H9 (cell line): ENCODE data around the gene CASP10. TPM values are rescaled to one million over a fixed set of nuclear protein-coding genes. Genes with fewer than 3 reads are reported as not detected.
A peak's percentile ranks its signal among the peaks of the same experiment; 100 is the strongest.

Source experiments
- DNase-seq: peaks from one replicate; pipeline ENCODE4 v3.0.0-alpha.2; 2017
- H2AFZ ChIP-seq: one replicate; pipeline ENCODE4 v1.6.1; 2013; ENCODE audit warnings: mild to moderate bottlenecking, low read length, control low read depth, moderate library complexity
- H2AK5ac ChIP-seq: 2 replicates; pipeline ENCODE4 v1.6.1; 2013; ENCODE audit warnings: low read length, control low read depth, mixed read lengths; ENCODE audit not compliant: insufficient read length
- H2BK120ac ChIP-seq: one replicate; pipeline ENCODE4 v1.6.1; 2013; ENCODE audit warnings: low read depth, mild to moderate bottlenecking, low read length, control low read depth, inconsistent platforms; ENCODE audit not compliant: poor library complexity, severe bottlenecking
- H2BK12ac ChIP-seq: 2 replicates; pipeline ENCODE4 v1.6.1; 2013; ENCODE audit warnings: low read length, control low read depth, mixed read lengths, low read depth; ENCODE audit not compliant: insufficient read length
- H2BK15ac ChIP-seq: 2 replicates; pipeline ENCODE4 v1.6.1; 2013; ENCODE audit warnings: low read depth, low read length, control low read depth
- H2BK20ac ChIP-seq: one replicate; pipeline ENCODE4 v1.6.1; 2013; ENCODE audit warnings: low read depth, mild to moderate bottlenecking, low read length, control low read depth, inconsistent platforms; ENCODE audit not compliant: poor library complexity, severe bottlenecking
- H2BK5ac ChIP-seq: 2 replicates; pipeline ENCODE4 v1.6.1; 2013; ENCODE audit warnings: low read length, control low read depth, mixed read lengths; ENCODE audit not compliant: insufficient read length
- H3K14ac ChIP-seq: 2 replicates; pipeline ENCODE4 v1.6.1; 2013; ENCODE audit warnings: low read length, control low read depth; ENCODE audit not compliant: insufficient read depth
- H3K18ac ChIP-seq: 2 replicates; pipeline ENCODE4 v1.6.1; 2013; ENCODE audit warnings: low read depth, mild to moderate bottlenecking, mixed read lengths, low read length, control low read depth; ENCODE audit not compliant: insufficient read length
- H3K23ac ChIP-seq: 2 replicates; pipeline ENCODE4 v1.6.1; 2013; ENCODE audit warnings: low read length, control low read depth, mixed read lengths, low read depth; ENCODE audit not compliant: insufficient read length
- H3K23me2 ChIP-seq: 2 replicates; pipeline ENCODE4 v1.6.1; 2013; ENCODE audit warnings: low read depth, mild to moderate bottlenecking, mixed read lengths, low read length, control low read depth; ENCODE audit not compliant: insufficient read length, poor library complexity, severe bottlenecking
- H3K27ac ChIP-seq: 2 replicates; pipeline ENCODE4 v1.5.1; 2013; ENCODE audit warnings: low read length, control low read depth, mixed read lengths, low read depth; ENCODE audit not compliant: insufficient read length
- H3K27me3 ChIP-seq: 2 replicates; pipeline ENCODE4 v1.6.1; 2013; ENCODE audit warnings: low read length, control low read depth, inconsistent platforms; ENCODE audit not compliant: insufficient read depth
- H3K4ac ChIP-seq: 2 replicates; pipeline ENCODE4 v1.6.1; 2013; ENCODE audit warnings: low read depth, mild to moderate bottlenecking, control low read depth, inconsistent platforms, low read length, moderate library complexity
- H3K4me1 ChIP-seq: 2 replicates; pipeline ENCODE4 v1.6.1; 2013; ENCODE audit warnings: low read length, control low read depth, inconsistent platforms; ENCODE audit not compliant: insufficient read depth
- H3K4me2 ChIP-seq: 2 replicates; pipeline ENCODE4 v1.6.1; 2013; ENCODE audit warnings: low read length, control low read depth, mixed read lengths; ENCODE audit not compliant: insufficient read length, insufficient read depth
- H3K56ac ChIP-seq: 2 replicates; pipeline ENCODE4 v1.6.1; 2013; ENCODE audit warnings: low read depth, mild to moderate bottlenecking, mixed read lengths, low read length, control low read depth; ENCODE audit not compliant: insufficient read length
- H3K79me1 ChIP-seq: 2 replicates; pipeline ENCODE4 v1.6.1; 2013; ENCODE audit warnings: low read depth, mild to moderate bottlenecking, moderate library complexity, low read length, control low read depth, inconsistent platforms; ENCODE audit not compliant: insufficient read depth, poor library complexity, severe bottlenecking
- H3K79me2 ChIP-seq: 2 replicates; pipeline ENCODE4 v1.6.1; 2013; ENCODE audit warnings: low read length, control low read depth, inconsistent platforms; ENCODE audit not compliant: insufficient read depth
- H3K9ac ChIP-seq: 2 replicates; pipeline ENCODE4 v1.6.1; 2013; ENCODE audit warnings: low read length, control low read depth, mixed read lengths; ENCODE audit not compliant: insufficient read length; ENCODE audit errors: extremely low read depth
- H3K9me3 ChIP-seq: one replicate; pipeline ENCODE4 v1.6.1; 2013; ENCODE audit warnings: low read depth, low read length, inconsistent platforms; ENCODE audit not compliant: control insufficient read depth
- H3T11ph ChIP-seq: one replicate; pipeline ENCODE4 v1.6.1; 2013; ENCODE audit warnings: mild to moderate bottlenecking, low read length, control low read depth, inconsistent platforms
- H4K20me1 ChIP-seq: one replicate; pipeline ENCODE4 v1.6.1; 2013; ENCODE audit not compliant: control insufficient read depth, insufficient read length, insufficient read depth
- H4K5ac ChIP-seq: 2 replicates; pipeline ENCODE4 v1.6.1; 2013; ENCODE audit warnings: low read depth, mild to moderate bottlenecking, mixed read lengths, low read length, control low read depth; ENCODE audit not compliant: insufficient read length
- H4K8ac ChIP-seq: replicated peaks from 2 replicates; pipeline ENCODE4 v1.6.1; 2013; ENCODE audit warnings: low read length, control low read depth, mixed read lengths, low read depth; ENCODE audit not compliant: insufficient read length
- H4K91ac ChIP-seq: 2 replicates; pipeline ENCODE4 v1.6.1; 2013; ENCODE audit warnings: low read depth, mild to moderate bottlenecking, moderate library complexity, mixed read lengths, low read length, control low read depth; ENCODE audit not compliant: insufficient read length
- H3K27ac Mint-ChIP-seq, 3 experiments: 2 replicates in 2 of 3; 3 replicates in 1 of 3; pipeline ENCODE4 v1.8.0; 2020 to 2021; ENCODE audit warnings: mixed read lengths in 3 of 3, mild to moderate bottlenecking in 1 of 3, moderate library complexity in 1 of 3
- H3K27me3 Mint-ChIP-seq: 2 replicates; pipeline ENCODE4 v1.8.0; 2021; ENCODE audit warnings: low read depth, mild to moderate bottlenecking, moderate library complexity, mixed read lengths
- H3K36me3 Mint-ChIP-seq, 3 experiments: 2 replicates in 2 of 3; 3 replicates in 1 of 3; pipeline ENCODE4 v1.8.0; 2020 to 2021; ENCODE audit warnings: low read depth in 3 of 3, mixed read lengths in 3 of 3; ENCODE audit not compliant: insufficient read depth in 1 of 3
- H3K4me1 Mint-ChIP-seq, 2 experiments: 2 replicates each; pipeline ENCODE4 v1.8.0; 2020; ENCODE audit warnings: mixed read lengths in 2 of 2
- H3K4me3 Mint-ChIP-seq, 2 experiments: 2 replicates in 1 of 2; 3 replicates in 1 of 2; pipeline ENCODE4 v1.8.0; 2020 to 2021; ENCODE audit warnings: mild to moderate bottlenecking in 2 of 2, mixed read lengths in 2 of 2, moderate library complexity in 1 of 2
- H3K9me3 Mint-ChIP-seq, 2 experiments: 2 replicates in 1 of 2; 3 replicates in 1 of 2; pipeline ENCODE4 v1.8.0; 2020; ENCODE audit warnings: mild to moderate bottlenecking in 2 of 2, mixed read lengths in 2 of 2, moderate library complexity in 1 of 2
- CTCF ChIP-seq: fragments of 200-600 bp; sonication (generic); conservative IDR thresholded peaks from 3 replicates; pipeline ENCODE4 v1.8.0; 2021; ENCODE audit warnings: antibody characterized with exemption, mild to moderate bottlenecking
- WGBS: extraction: QIAGEN DNeasy Blood & Tissue Kit; methylation state at CpG from one replicate; pipeline ENCODE4 v1.1.7; 2013; ENCODE audit warnings: missing lambda C conversion rate, low lambda C conversion rate, mixed read lengths; ENCODE audit not compliant: insufficient read length; ENCODE audit errors: extremely low coverage; 5-methylcytosine and 5-hydroxymethylcytosine counted together
- total RNA-seq: library from RNA; stranded (reverse); gene quantifications from 2 replicates; pipeline ENCODE4 v1.2.1, GENCODE V29; 2021

The CASP10 gene
- total RNA-seq, 1 experiment from 2014 or later = 2.7 TPM

GRCh38 chr2:201188449-201188848 lies 5.5 kb downstream of the CASP10 start:
- Histone ChIP-seq H3K9me3 (no peaks in the 10 kb centered on the region), H3K18ac (no peak overlapping the region), H2BK120ac (no peak overlapping the region), H3K23me2 (no peaks in the 10 kb centered on the region), H3K4me1 (no peaks in the 10 kb centered on the region), H3K79me1 (no peaks in the 10 kb centered on the region), H2AK5ac (no peak overlapping the region), H2BK5ac (no peak overlapping the region), H4K5ac (no peak overlapping the region), H3K27me3 (no peaks in the 10 kb centered on the region), H3K14ac (no peak overlapping the region), H4K8ac (no peak overlapping the region), H3K23ac (no peak overlapping the region), H4K91ac (no peak overlapping the region), H3K4me2 (no peak overlapping the region), H3K9ac (no peak overlapping the region), H2BK20ac (no peak overlapping the region), H2BK12ac (no peak overlapping the region), H3T11ph (no peak overlapping the region), H3K4ac (no peak overlapping the region), H3K56ac (no peak overlapping the region), H3K79me2 (no peaks in the 10 kb centered on the region), H2AFZ (no peak overlapping the region), H2BK15ac (no peak overlapping the region), H3K27ac (no peak overlapping the region), H4K20me1 (no peaks in the 10 kb centered on the region)
- peak overlapping the region in 1 of 3 experiments; percentile 63; a peak in 2 of 7 replicates for H3K27ac Mint-ChIP-seq
- peaks cover 0 to 8% (median 4%) of the 10 kb centered on the region in 3 experiments; a peak in 3 of 7 replicates for H3K36me3 Mint-ChIP-seq
- no CpG with 5 or more reads among the region's 4 CpGs for WGBS
- H3K4me3 Mint-ChIP-seq = no peak overlapping the region
- 0 out of 5 replicates have a peak, but pooled peaks cover 0 to 3% of the 10 kb centered on the region in 2 experiments for H3K9me3 Mint-ChIP-seq
- TF ChIP-seq CTCF = no peak
- no peaks in the 10 kb centered on the region for H3K27me3 Mint-ChIP-seq
- DNase-seq = no peak
- H3K4me1 Mint-ChIP-seq = peaks cover 6% of the 10 kb centered on the region in 2 experiments
